GM23248 (cell line): ENCODE data around the gene LYPD8.

Experiments used
- EZH2 ChIP-seq: fragments of 200-600 bp; sonication (generic); IDR thresholded peaks from 2 replicates; pipeline ENCODE4 v1.6.1; 2018; ENCODE audit warnings: antibody characterized with exemption, mild to moderate bottlenecking; ENCODE audit not compliant: insufficient read depth, poor library complexity, severe bottlenecking
- EZH2phosphoT487 ChIP-seq: fragments of 200-600 bp; sonication (generic); IDR thresholded peaks from 2 replicates; pipeline ENCODE4 v1.6.1; 2018; ENCODE audit warnings: antibody characterized with exemption, moderate library complexity, mild to moderate bottlenecking, low read depth; ENCODE audit not compliant: insufficient read depth

GRCh38 chr1:248696774-248697173 lies 58.8 kb downstream of the LYPD8 start:
- TF ChIP-seq EZH2 (no peak), EZH2phosphoT487 (no peak)
